Upper lobe of left lung (tissue), 6 donors: ENCODE data around the gene LENG9. TPM values are rescaled to one million over a fixed set of nuclear protein-coding genes. Genes with fewer than 3 reads are reported as not detected.
A peak's percentile ranks its signal among the peaks of the same experiment; 100 is the strongest.

Experiments
- ATAC-seq, 2 donors: fragments of 200-7000 bp; cut with Tn5 transposase; one replicate each; pipeline ENCODE4 v1.9.1; 2022; ENCODE audit warnings: mild to moderate bottlenecking in 2 of 2, moderate library complexity in 2 of 2; ENCODE audit not compliant: low FRiP score in 2 of 2
- DNase-seq, 2 donors: peaks; one replicate each; pipeline ENCODE4 v3.0.0-alpha.2; 2019 to 2020
- H3K27ac ChIP-seq, 4 donors: fragments of 200-600 bp; sonication (generic); one replicate each; pipeline ENCODE4 v1.5.1; 2016 to 2019
- H3K27me3 ChIP-seq, 4 donors: fragments of 200-600 bp; sonication (generic); one replicate each; pipeline ENCODE4 v1.5.1; 2017 to 2019
- H3K36me3 ChIP-seq, 4 donors: fragments of 200-600 bp; sonication (generic); one replicate each; pipeline ENCODE4 v1.5.1; 2016 to 2019
- H3K4me1 ChIP-seq, 4 donors: fragments of 200-600 bp; sonication (generic); one replicate each; pipeline ENCODE4 v1.5.1; 2018 to 2019
- H3K4me3 ChIP-seq, 4 donors: fragments of 200-600 bp; sonication (generic); one replicate each; pipeline ENCODE4 v1.5.1; 2017 to 2019; ENCODE audit warnings: mild to moderate bottlenecking in 2 of 4, moderate library complexity in 1 of 4
- H3K9me3 ChIP-seq, 4 donors: fragments of 200-600 bp; sonication (generic); one replicate each; pipeline ENCODE4 v1.5.1; 2018 to 2019
- EP300 ChIP-seq, 4 donors: sonication (generic); formaldehyde crosslinking; IDR thresholded peaks; one replicate each; pipeline ENCODE4 v1.5.1; 2017; ENCODE audit warnings: antibody characterized with exemption in 4 of 4, control low read depth in 2 of 4
- POLR2A ChIP-seq, 4 donors: fragments of 450-650 bp; IDR thresholded peaks; one replicate each; pipeline ENCODE4 v1.5.1; 2016 to 2017; ENCODE audit warnings: antibody characterized with exemption in 4 of 4, mild to moderate bottlenecking in 2 of 4
- POLR2AphosphoS5 ChIP-seq, 2 donors: sonication (generic); formaldehyde crosslinking; IDR thresholded peaks; one replicate each; pipeline ENCODE4 v1.5.1; 2017; ENCODE audit warnings: antibody characterized with exemption in 2 of 2
- WGBS, 2 donors: methylation state at CpG; one replicate each; pipeline ENCODE4 v1.1.5; 2017 to 2018; 5-methylcytosine and 5-hydroxymethylcytosine counted together
- total RNA-seq, 6 donors: library from RNA; depleted of rRNA in 4 of 6; stranded (reverse); fragments of >200 nt in 4 of 6; gene quantifications; one replicate each; pipeline versions ENCODE4 v1.1.0 to v1.2.1, GENCODE V29; 2016 to 2021
- TF ChIP-seq, protein P1 (sequence below), 6 experiments: fragments of 450-650 bp in 4 of 6; fragments of 200-600 bp in 2 of 6; sonication (generic) in 2 of 6; IDR thresholded peaks; one replicate each; pipeline ENCODE4 v1.5.1; 2016 to 2019; ENCODE audit warnings: antibody characterized with exemption in 6 of 6
- donor health status: DM: no; HTN: no; CAD: no; lungs with moderate emphysema.
- donor health status: DM: no; HTN: yes; CAD: no; lungs with severe emphysema.

The LENG9 gene
- total RNA-seq, 6 donors from 2014 or later = 3.3 to 12.6 (median 9.1) TPM

DNA sequence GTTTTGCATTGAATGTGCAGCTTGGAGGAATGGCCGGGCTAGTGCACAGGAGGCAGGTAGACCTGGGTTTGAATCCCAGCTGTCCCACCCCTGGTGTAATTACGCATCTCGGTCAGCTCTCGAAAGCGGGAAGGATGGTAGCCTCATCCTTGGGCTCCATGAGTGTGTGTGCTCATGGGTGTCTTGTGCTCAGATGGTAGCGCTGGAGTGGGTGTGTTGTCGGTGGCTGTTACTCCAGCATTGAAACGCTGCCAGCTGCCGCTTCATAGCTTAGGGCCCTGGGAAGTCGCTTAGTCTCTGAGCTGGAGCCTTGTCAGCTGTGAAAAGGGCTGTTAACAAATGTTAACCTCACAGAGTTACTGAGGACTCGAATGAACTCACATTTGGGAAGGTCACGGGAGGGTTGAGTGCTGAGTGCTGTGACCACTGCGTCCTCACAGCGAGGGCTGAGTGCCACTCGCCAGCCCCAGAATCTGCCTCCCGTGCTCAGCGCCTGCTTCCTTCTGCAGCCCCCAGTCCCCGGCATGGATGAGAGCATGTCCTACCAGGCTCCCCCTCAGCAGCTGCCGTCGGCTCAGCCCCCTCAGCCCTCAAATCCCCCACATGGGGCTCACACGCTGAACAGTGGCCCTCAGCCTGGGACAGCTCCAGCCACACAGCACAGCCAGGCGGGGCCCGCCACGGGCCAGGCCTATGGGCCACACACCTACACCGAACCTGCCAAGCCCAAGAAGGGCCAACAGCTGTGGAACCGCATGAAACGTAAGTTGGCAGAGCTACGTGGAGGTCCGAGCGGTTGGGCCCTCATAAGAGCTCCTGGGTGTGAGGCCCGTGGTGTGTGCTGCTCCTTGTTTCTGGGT lies 9.4 kb downstream of the LENG9 start:
- DNase-seq = peak in 1 of 2 donors; percentile 72
- WGBS, 2 donors = 96 to 100% methylated on average over 9 to 22 of the region's 31 CpGs
- no peaks in the 10 kb centered on the region for H3K27me3 ChIP-seq
- H3K36me3 ChIP-seq = peaks cover 74 to 85% (median 84%) of the 10 kb centered on the region in 4 donors
- H3K9me3 ChIP-seq = no peaks in the 10 kb centered on the region
- no peak overlapping the region for H3K4me3 ChIP-seq
- TF ChIP-seq EP300 (IDR thresholded peaks at IDR 0.05) (no peak), POLR2A (IDR thresholded peaks at IDR 0.05) (no peak)
- peaks cover 22 to 35% (median 26%) of the 10 kb centered on the region in 4 donors for H3K4me1 ChIP-seq
- ATAC-seq = no peak
- no peak overlapping the region for H3K27ac ChIP-seq

DNA sequence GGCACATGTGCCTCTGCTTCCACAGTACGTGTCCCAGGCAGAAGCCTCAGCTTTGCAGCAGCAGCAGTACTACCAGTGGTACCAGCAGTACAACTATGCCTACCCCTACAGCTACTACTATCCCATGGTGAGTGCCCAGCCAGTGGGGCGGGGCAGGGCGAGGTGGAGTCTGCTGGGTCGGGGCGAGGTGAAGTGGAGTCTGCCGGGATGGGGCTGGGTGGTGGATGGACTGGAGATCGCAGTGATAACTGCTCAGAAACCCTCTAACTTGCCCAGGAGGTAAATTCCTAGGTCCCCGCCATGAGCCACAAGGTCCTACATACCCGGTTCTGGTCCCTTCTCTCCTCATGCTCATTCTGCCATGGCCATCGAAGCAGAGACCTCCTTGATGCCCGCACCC lies 11.0 kb downstream of the LENG9 start:
- no peak for TF ChIP-seq POLR2A (IDR thresholded peaks at IDR 0.05)
- no peak for TF ChIP-seq POLR2AphosphoS5 (IDR thresholded peaks at IDR 0.05)
- TF ChIP-seq, protein P1, sequence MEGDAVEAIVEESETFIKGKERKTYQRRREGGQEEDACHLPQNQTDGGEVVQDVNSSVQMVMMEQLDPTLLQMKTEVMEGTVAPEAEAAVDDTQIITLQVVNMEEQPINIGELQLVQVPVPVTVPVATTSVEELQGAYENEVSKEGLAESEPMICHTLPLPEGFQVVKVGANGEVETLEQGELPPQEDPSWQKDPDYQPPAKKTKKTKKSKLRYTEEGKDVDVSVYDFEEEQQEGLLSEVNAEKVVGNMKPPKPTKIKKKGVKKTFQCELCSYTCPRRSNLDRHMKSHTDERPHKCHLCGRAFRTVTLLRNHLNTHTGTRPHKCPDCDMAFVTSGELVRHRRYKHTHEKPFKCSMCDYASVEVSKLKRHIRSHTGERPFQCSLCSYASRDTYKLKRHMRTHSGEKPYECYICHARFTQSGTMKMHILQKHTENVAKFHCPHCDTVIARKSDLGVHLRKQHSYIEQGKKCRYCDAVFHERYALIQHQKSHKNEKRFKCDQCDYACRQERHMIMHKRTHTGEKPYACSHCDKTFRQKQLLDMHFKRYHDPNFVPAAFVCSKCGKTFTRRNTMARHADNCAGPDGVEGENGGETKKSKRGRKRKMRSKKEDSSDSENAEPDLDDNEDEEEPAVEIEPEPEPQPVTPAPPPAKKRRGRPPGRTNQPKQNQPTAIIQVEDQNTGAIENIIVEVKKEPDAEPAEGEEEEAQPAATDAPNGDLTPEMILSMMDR (IDR thresholded peaks at IDR 0.05) = no peak
- TF ChIP-seq EP300 (IDR thresholded peaks at IDR 0.05) = no peak
- no peak for ATAC-seq

DNA sequence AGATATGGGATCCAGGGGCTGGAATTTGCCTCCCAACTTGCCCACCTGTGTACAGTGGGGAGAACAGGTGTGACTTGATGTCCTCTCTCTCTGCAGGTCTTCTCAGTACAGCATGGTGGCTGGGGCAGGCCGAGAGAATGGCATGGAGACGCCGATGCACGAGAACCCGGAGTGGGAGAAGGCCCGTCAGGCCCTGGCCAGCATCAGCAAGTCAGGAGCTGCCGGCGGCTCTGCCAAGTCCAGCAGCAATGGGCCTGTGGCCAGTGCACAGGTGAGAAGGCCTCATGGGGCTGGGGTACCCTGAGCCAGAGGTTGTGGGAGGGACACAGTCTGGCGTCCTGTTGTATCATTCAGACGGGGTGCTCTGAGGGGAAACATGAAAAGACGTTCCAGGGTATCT lies 11.6 kb downstream of the LENG9 start:
- H3K36me3 ChIP-seq = peaks cover 53 to 64% (median 63%) of the 10 kb centered on the region in 4 donors
- DNase-seq = no peak
- no peak overlapping the region for H3K4me3 ChIP-seq
- WGBS, 2 donors = 86 to 87% methylated on average over 10 to 11 of the region's 11 CpGs
- TF ChIP-seq EP300 (IDR thresholded peaks at IDR 0.05) (no peak), POLR2A (IDR thresholded peaks at IDR 0.05) (no peak), POLR2AphosphoS5 (IDR thresholded peaks at IDR 0.05) (no peak)
- TF ChIP-seq, protein P1 (IDR thresholded peaks at IDR 0.05) = no peak
- ATAC-seq = no peak
- peaks cover 31 to 45% (median 34%) of the 10 kb centered on the region in 4 donors for H3K4me1 ChIP-seq
- no peaks in the 10 kb centered on the region for H3K27me3 ChIP-seq
- H3K27ac ChIP-seq = peak overlapping the region in 2 of 4 donors; percentile 30 to 52
- no peaks in the 10 kb centered on the region for H3K9me3 ChIP-seq

More for the DNA sequence above, 11.0 kb downstream of the LENG9 start:
- Histone ChIP-seq H3K27ac (no peak overlapping the region), H3K9me3 (no peaks in the 10 kb centered on the region), H3K36me3 (peaks cover 59 to 70% (median 69%) of the 10 kb centered on the region in 4 donors), H3K4me3 (no peak overlapping the region), H3K4me1 (peaks cover 24 to 38% (median 28%) of the 10 kb centered on the region in 4 donors), H3K27me3 (no peaks in the 10 kb centered on the region)
- peak in 1 of 2 donors; percentile 40 for DNase-seq
- WGBS, 2 donors = 91 to 95% methylated on average over 10 to 11 of the region's 11 CpGs

DNA sequence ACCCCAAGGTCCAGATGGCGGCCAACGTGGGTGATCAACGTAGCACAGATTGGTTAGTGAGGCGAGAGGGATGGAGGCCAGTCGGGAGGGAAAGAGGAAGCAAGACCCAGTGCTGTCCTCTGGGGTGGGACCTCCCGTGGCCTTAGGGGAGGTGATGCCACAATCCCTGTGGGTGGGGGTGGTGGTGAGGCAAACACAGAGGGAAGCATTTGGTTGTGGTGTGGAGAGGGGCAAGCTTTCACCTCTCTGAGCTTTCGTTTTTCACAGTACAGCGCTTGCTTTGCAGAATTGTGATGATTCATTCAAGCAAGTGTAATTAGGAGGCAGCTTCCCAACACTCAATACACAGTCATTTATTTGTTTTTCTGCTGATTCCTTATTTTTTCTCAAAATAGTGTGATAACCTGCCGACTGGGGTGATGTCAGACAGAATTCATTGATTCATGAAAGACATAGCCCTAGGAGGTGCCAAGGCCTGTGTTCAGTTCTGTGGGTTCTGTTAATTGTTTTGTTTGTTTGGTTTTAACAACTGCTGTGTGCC lies 12.2 kb downstream of the LENG9 start:
- 63 to 71% methylated on average over 9 of the region's 9 CpGs for WGBS, 2 donors
- Histone ChIP-seq H3K4me3 (peak overlapping the region in 1 of 4 donors; percentile 100), H3K36me3 (peaks cover 47 to 59% (median 57%) of the 10 kb centered on the region in 4 donors), H3K4me1 (peaks cover 34 to 51% (median 37%) of the 10 kb centered on the region in 4 donors), H3K9me3 (no peaks in the 10 kb centered on the region), H3K27me3 (no peaks in the 10 kb centered on the region), H3K27ac (peak overlapping the region; percentile 22 to 98 (median 41))
- TF ChIP-seq POLR2AphosphoS5 (IDR thresholded peaks at IDR 0.05) = no peak
- TF ChIP-seq POLR2A (IDR thresholded peaks at IDR 0.05) = no peak
- no peak for TF ChIP-seq EP300 (IDR thresholded peaks at IDR 0.05)
- TF ChIP-seq, protein P1 (IDR thresholded peaks at IDR 0.05) = no peak
- DNase-seq (no peak), ATAC-seq (no peak)

DNA sequence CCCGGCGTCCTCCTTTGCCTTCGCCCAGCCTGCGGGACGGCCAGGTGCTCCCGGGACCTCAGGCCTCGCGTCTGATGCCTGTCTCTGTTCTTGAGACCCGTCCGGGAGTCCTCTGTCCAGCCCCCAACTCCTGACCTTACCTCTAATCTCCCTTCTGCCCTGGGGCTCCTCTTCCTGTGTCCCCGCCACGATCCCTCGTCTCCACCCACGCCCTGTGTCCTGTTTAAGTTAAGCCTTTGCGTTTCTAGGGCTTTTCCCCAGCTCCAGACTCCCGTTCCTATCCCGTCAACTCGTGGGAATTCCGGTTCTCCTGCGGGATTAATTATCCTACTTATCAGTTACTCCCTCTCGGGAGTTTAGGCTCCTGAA lies 13.9 kb downstream of the LENG9 start:
- Histone ChIP-seq H3K36me3 (peaks cover 32 to 52% (median 46%) of the 10 kb centered on the region in 4 donors), H3K27ac (peak overlapping the region; percentile 96 to 99 (median 97)), H3K27me3 (no peaks in the 10 kb centered on the region), H3K4me1 (peaks cover 34 to 52% (median 37%) of the 10 kb centered on the region in 4 donors), H3K4me3 (peak overlapping the region; percentile 78 to 100 (median 86)), H3K9me3 (no peaks in the 10 kb centered on the region)
- TF ChIP-seq, protein P1 (IDR thresholded peaks at IDR 0.05) = no peak
- TF ChIP-seq EP300 (IDR thresholded peaks at IDR 0.05) (no peak), POLR2A (IDR thresholded peaks at IDR 0.05) (no peak), POLR2AphosphoS5 (IDR thresholded peaks at IDR 0.05) (no peak)
- DNase-seq = no peak
- ATAC-seq = no peak
- WGBS, 2 donors = 0% methylated on average over 19 to 21 of the region's 21 CpGs
